ENCODE results near the gene SMARCA2.

GRCh38 chr9:2021731-2022130 is 6.6 kb downstream of the SMARCA2 start:
- TF ChIP-seq CTCF (IDR thresholded peaks at IDR 0.05): no peak
- no peak for TF ChIP-seq POLR2A (IDR thresholded peaks at IDR 0.05)
- TF ChIP-seq EP300 (IDR thresholded peaks at IDR 0.05): no peak
